MM.1S (cell line): Measurements from ENCODE around the gene TMEM35A.

Experiments
- DNase-seq: peaks from one replicate; pipeline ENCODE4 v3.0.0-alpha.2; 2015
- H2AFZ ChIP-seq: fragments of 300-600 bp; sonication (generic); 2 replicates; pipeline ENCODE4 v1.6.0; 2016; ENCODE audit warnings: antibody characterized with exemption, low read length
- H3F3A ChIP-seq: fragments of 300-600 bp; sonication (generic); 2 replicates; pipeline ENCODE4 v1.6.1; 2016; ENCODE audit warnings: mild to moderate bottlenecking, antibody characterized with exemption, low read length, moderate library complexity, mixed read lengths; ENCODE audit not compliant: insufficient read depth
- H3K27ac ChIP-seq: fragments of 300-600 bp; sonication (generic); 2 replicates; pipeline ENCODE4 v1.5.1; 2016; ENCODE audit warnings: mild to moderate bottlenecking, low read length
- H3K27me3 ChIP-seq: fragments of 300-600 bp; sonication (generic); replicated peaks from 2 replicates; pipeline ENCODE4 v1.6.0; 2016; ENCODE audit warnings: low read length; ENCODE audit not compliant: insufficient read depth
- H3K36me3 ChIP-seq: fragments of 300-600 bp; sonication (generic); replicated peaks from 2 replicates; pipeline ENCODE4 v1.6.1; 2016; ENCODE audit warnings: mild to moderate bottlenecking, low read length, mixed read lengths; ENCODE audit not compliant: insufficient read depth
- H3K4me1 ChIP-seq: fragments of 300-600 bp; sonication (generic); 2 replicates; pipeline ENCODE4 v1.6.1; 2016; ENCODE audit warnings: low read length, mixed read lengths
- H3K4me2 ChIP-seq: fragments of 300-600 bp; sonication (generic); 2 replicates; pipeline ENCODE4 v1.6.0; 2016; ENCODE audit warnings: low read depth, low read length
- H3K4me3 ChIP-seq: fragments of 300-600 bp; sonication (generic); 2 replicates; pipeline ENCODE4 v1.5.1; 2016; ENCODE audit warnings: low read length, mixed read lengths
- H3K79me2 ChIP-seq: fragments of 300-600 bp; sonication (generic); 2 replicates; pipeline ENCODE4 v1.6.1; 2016; ENCODE audit warnings: mixed run types, low read length, mixed read lengths
- H3K9ac ChIP-seq: fragments of 300-600 bp; sonication (generic); 2 replicates; pipeline ENCODE4 v1.6.1; 2016; ENCODE audit warnings: low read length, mixed read lengths
- H3K9me2 ChIP-seq: fragments of 300-600 bp; sonication (generic); replicated peaks from 2 replicates; pipeline ENCODE4 v1.6.1; 2016; ENCODE audit warnings: mild to moderate bottlenecking, low read length, mixed read lengths; ENCODE audit not compliant: insufficient read depth
- H3K9me3 ChIP-seq: fragments of 300-600 bp; sonication (generic); replicated peaks from 2 replicates; pipeline ENCODE4 v1.6.1; 2016; ENCODE audit warnings: mild to moderate bottlenecking, low read length, mixed read lengths; ENCODE audit not compliant: insufficient read depth
- H4K20me1 ChIP-seq: fragments of 300-600 bp; sonication (generic); 2 replicates; pipeline ENCODE4 v1.6.1; 2016; ENCODE audit warnings: mild to moderate bottlenecking, low read length, moderate library complexity, mixed read lengths; ENCODE audit not compliant: insufficient read depth
- EZH2 ChIP-seq: fragments of 300-600 bp; sonication (generic); optimal IDR thresholded peaks from 2 replicates; pipeline ENCODE3; 2017; ENCODE audit warnings: low read depth, mild to moderate bottlenecking, antibody characterized with exemption, low read length, mixed read lengths
- EZH2phosphoT487 ChIP-seq: fragments of 300-600 bp; sonication (generic); IDR thresholded peaks from 2 replicates; pipeline ENCODE4 v1.6.1; 2018; ENCODE audit warnings: antibody characterized with exemption, low read length
- TF ChIP-seq, protein P1 (sequence below): fragments of 300-600 bp; sonication (generic); IDR thresholded peaks from 2 replicates; pipeline ENCODE4 v1.5.1; 2016; ENCODE audit warnings: antibody characterized with exemption, low read length, mixed read lengths

The TMEM35A gene, protein sequence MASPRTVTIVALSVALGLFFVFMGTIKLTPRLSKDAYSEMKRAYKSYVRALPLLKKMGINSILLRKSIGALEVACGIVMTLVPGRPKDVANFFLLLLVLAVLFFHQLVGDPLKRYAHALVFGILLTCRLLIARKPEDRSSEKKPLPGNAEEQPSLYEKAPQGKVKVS

DNA sequence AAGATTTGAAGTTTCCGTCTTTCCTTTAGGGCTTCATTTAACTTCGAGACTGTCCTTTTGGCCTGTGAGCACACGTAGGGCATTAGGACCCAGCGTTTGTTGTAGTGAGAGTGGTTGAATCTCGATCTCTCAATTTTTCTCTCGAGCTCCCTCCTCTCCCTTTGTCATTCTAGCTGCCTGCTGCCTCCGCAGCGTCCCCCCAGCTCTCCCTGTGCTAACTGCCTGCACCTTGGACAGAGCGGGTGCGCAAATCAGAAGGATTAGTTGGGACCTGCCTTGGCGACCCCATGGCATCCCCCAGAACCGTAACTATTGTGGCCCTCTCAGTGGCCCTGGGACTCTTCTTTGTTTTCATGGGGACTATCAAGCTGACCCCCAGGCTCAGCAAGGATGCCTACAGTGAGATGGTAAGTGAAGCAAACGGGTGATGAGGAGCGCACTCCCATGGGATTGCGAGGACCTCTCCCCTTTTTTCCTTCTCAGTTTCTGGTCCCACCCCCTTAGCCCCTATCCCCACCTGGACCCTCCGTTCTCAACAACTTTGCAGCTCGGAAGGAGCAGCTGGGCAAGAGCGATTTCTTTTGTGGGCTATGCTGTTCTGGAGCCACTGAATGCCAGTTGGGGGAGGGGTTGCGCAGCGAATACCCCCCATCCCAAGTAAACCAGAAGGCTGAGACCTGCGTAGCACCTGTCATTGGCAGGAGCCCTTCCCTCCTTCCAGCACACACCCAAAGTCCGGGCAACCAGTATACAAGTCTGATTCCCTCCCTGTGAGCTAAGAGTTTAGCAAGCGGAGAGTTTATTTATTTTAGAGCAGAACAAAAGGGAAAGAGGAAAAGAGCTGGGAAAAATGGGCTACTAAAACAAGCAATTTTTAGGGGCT lies at the start of gene TMEM35A:
TMEM35A (plus strand) TSS at position 164 of the 883 bp plus-strand sequence; CDS start at position 288, 124 bp downstream.
- Histone ChIP-seq H4K20me1 (no peaks in the 10 kb centered on the region), H3K4me3 (no peak within 1 kb of the TSS), H3K27me3 (no peaks in the 10 kb centered on the region), H3K79me2 (no peaks in the 10 kb centered on the region), H3K27ac (no peak within 1 kb of the TSS), H3K9ac (no peak within 1 kb of the TSS), H3K9me2 (no peaks in the 10 kb centered on the region), H3F3A (no peaks in the 10 kb centered on the region), H3K9me3 (no peaks in the 10 kb centered on the region), H3K4me1 (no peaks in the 10 kb centered on the region), H2AFZ (no peak within 1 kb of the TSS), H3K4me2 (no peak within 1 kb of the TSS), H3K36me3 (no peaks in the 10 kb centered on the region)
- DNase-seq: no peak
- TF ChIP-seq EZH2phosphoT487: no peak
- TF ChIP-seq EZH2: no peak
- TF ChIP-seq, protein P1, sequence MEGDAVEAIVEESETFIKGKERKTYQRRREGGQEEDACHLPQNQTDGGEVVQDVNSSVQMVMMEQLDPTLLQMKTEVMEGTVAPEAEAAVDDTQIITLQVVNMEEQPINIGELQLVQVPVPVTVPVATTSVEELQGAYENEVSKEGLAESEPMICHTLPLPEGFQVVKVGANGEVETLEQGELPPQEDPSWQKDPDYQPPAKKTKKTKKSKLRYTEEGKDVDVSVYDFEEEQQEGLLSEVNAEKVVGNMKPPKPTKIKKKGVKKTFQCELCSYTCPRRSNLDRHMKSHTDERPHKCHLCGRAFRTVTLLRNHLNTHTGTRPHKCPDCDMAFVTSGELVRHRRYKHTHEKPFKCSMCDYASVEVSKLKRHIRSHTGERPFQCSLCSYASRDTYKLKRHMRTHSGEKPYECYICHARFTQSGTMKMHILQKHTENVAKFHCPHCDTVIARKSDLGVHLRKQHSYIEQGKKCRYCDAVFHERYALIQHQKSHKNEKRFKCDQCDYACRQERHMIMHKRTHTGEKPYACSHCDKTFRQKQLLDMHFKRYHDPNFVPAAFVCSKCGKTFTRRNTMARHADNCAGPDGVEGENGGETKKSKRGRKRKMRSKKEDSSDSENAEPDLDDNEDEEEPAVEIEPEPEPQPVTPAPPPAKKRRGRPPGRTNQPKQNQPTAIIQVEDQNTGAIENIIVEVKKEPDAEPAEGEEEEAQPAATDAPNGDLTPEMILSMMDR: no peak

DNA sequence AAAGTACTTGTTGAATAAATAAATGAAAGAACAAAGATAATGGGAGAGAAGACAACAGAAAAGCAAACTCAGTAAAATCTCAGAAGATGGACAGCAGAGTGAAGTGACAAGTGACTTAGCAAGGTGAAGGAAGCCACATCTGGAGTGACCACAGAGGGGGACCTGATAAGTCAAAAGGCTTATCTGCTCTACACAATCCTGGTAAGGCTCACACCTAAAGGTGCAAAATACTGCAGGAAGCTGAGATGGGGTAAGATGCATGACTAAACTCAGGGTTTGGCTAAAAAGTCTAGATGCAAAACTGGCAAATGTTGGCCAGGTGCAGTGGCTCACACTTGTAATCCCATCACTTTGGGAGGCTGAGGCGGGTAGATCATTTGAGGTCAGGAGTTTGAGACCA lies 49.0 kb upstream of the TMEM35A start:
- no peak overlapping the region for H2AFZ ChIP-seq
- no peaks in the 10 kb centered on the region for H3F3A ChIP-seq
- H3K4me2 ChIP-seq: no peak overlapping the region
- H3K36me3 ChIP-seq: no peaks in the 10 kb centered on the region
- no peak for DNase-seq
- no peaks in the 10 kb centered on the region for H4K20me1 ChIP-seq
- TF ChIP-seq EZH2 (no peak), EZH2phosphoT487 (no peak)
- TF ChIP-seq, protein P1: no peak
- no peaks in the 10 kb centered on the region for H3K9me3 ChIP-seq
- H3K9ac ChIP-seq: no peak overlapping the region
- no peak overlapping the region for H3K27ac ChIP-seq
- H3K4me3 ChIP-seq: no peak overlapping the region
- H3K27me3 ChIP-seq: no peaks in the 10 kb centered on the region
- H3K4me1 ChIP-seq: no peaks in the 10 kb centered on the region
- H3K79me2 ChIP-seq: no peaks in the 10 kb centered on the region
- no peaks in the 10 kb centered on the region for H3K9me2 ChIP-seq

DNA sequence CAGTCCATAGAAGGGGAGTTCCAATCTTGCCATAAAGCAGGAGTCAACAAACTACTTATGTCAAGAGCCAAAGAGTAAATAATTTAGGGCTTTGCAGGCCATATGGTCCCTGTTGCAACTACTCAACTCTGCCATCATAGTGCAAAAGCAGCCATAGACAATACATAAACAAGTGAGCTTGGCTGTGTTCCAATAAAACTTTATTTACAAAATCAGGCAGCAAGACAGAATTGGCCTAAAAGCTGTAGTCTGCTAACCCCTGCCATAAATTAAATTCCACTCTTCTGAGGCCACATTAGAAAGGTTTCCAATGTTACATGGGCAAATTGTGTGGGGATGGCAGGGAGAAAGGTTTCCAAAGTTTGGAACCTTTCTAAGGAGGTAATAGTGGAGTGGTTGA lies 41.4 kb upstream of the TMEM35A start:
- H3K9ac ChIP-seq: no peak overlapping the region
- no peaks in the 10 kb centered on the region for H3K36me3 ChIP-seq
- no peak overlapping the region for H3K27ac ChIP-seq
- no peaks in the 10 kb centered on the region for H3K9me3 ChIP-seq
- H3K4me1 ChIP-seq: no peaks in the 10 kb centered on the region
- H4K20me1 ChIP-seq: no peaks in the 10 kb centered on the region
- H3K4me2 ChIP-seq: no peak overlapping the region
- no peaks in the 10 kb centered on the region for H3K79me2 ChIP-seq
- no peak for DNase-seq
- no peaks in the 10 kb centered on the region for H3K27me3 ChIP-seq
- H2AFZ ChIP-seq: no peak overlapping the region
- no peaks in the 10 kb centered on the region for H3F3A ChIP-seq
- H3K4me3 ChIP-seq: no peak overlapping the region
- H3K9me2 ChIP-seq: no peaks in the 10 kb centered on the region
- no peak for TF ChIP-seq EZH2
- TF ChIP-seq, protein P1: no peak
- TF ChIP-seq EZH2phosphoT487: no peak
